Stomach (tissue), 9 donors: ENCODE results near the gene SLC35F6. TPM values are rescaled to one million over a fixed set of nuclear protein-coding genes. Genes with fewer than 3 reads are reported as not detected.
A peak's percentile ranks its signal among the peaks of the same experiment; 100 is the strongest.
"Not testable (repeated sequence)": the region's sequence is repeated elsewhere in the genome, so short reads cannot be mapped to it uniquely, and the experiment has no call there.

Experiments used
- DNase-seq, 2 donors: peaks; one replicate each; pipeline versions ENCODE4 v3.0.0 to v3.0.0-alpha.2; 2013 to 2019
- H3K27ac ChIP-seq, 5 donors: fragments of 200-600 bp in 4 of 5; sonication (generic) in 4 of 5; one replicate each; pipeline ENCODE4 v1.5.1; 2013 to 2019; ENCODE audit warnings: mild to moderate bottlenecking in 1 of 5, moderate library complexity in 1 of 5
- H3K27me3 ChIP-seq, 3 donors: fragments of 200-600 bp; sonication (generic); one replicate each; pipeline ENCODE4 v1.5.1; 2017 to 2019; ENCODE audit warnings: mixed run types in 1 of 3
- H3K36me3 ChIP-seq, 4 donors: fragments of 200-600 bp; sonication (generic); 1 replicate in 3 of 4; 2 replicates in 1 of 4; pipeline ENCODE4 v1.5.1; 2016 to 2019
- H3K4me1 ChIP-seq, 4 donors: fragments of 200-600 bp; sonication (generic); one replicate each; pipeline ENCODE4 v1.5.1; 2016 to 2019
- H3K4me3 ChIP-seq, 4 donors: fragments of 200-600 bp; sonication (generic) in 3 of 4; one replicate each; pipeline ENCODE4 v1.5.1; 2016 to 2019; ENCODE audit warnings: mild to moderate bottlenecking in 1 of 4
- H3K9me3 ChIP-seq, 4 donors: fragments of 200-600 bp; sonication (generic); one replicate each; pipeline ENCODE4 v1.5.1; 2016 to 2019
- CTCF ChIP-seq, 7 experiments: fragments of 450-650 bp in 4 of 7; fragments of 200-600 bp in 3 of 7; sonication (generic) in 3 of 7; IDR thresholded peaks; one replicate each; pipeline ENCODE4 v1.5.1; 2016 to 2019; ENCODE audit warnings: antibody characterized with exemption in 7 of 7, control low read depth in 2 of 7, mild to moderate bottlenecking in 1 of 7
- EP300 ChIP-seq: sonication (generic); formaldehyde crosslinking; IDR thresholded peaks from one replicate; pipeline ENCODE4 v1.6.1; 2017; ENCODE audit warnings: antibody characterized with exemption
- POLR2A ChIP-seq, 4 donors: fragments of 450-650 bp; IDR thresholded peaks; one replicate each; pipeline ENCODE4 v1.6.1; 2016; ENCODE audit warnings: antibody characterized with exemption in 4 of 4, control low read depth in 2 of 4, mild to moderate bottlenecking in 1 of 4, moderate library complexity in 1 of 4
- POLR2AphosphoS5 ChIP-seq, 3 donors: sonication (generic); formaldehyde crosslinking; IDR thresholded peaks; one replicate each; pipeline ENCODE4 v1.6.1; 2016; ENCODE audit warnings: antibody characterized with exemption in 3 of 3
- WGBS, 5 donors: extraction: QIAGEN DNeasy Blood & Tissue Kit in 3 of 5; methylation state at CpG; one replicate each; pipeline versions ENCODE4 v1.1.5 to v1.1.7; 2013 to 2018; 5-methylcytosine and 5-hydroxymethylcytosine counted together
- intact Hi-C: fragments of 100-400 bp; cut with DNase I; formaldehyde crosslinking; loops from one replicate; pipeline ENCODE4 v1.15.1; 2023; ENCODE audit warnings: low total_unique reads
- polyA plus RNA-seq, 3 donors: library from polyadenylated mRNA; stranded (reverse); fragments of 200-250 nt; gene quantifications; one replicate each; pipeline ENCODE4 v1.2.3, GENCODE V29; 2013
- total RNA-seq, 5 donors: library from RNA; depleted of rRNA; stranded (reverse); fragments of >200 nt; gene quantifications; one replicate each; pipeline versions ENCODE4 v1.1.0 to v1.2.3, GENCODE V29; 2014 to 2016
- donor health status: healthy with polysubstance abuse.
- donor health status: Bipolar disorder and iron deficiency.
- donor health status: healthy.

SLC35F6 gene
- total and polyA plus RNA-seq, 8 donors = 4.9 to 40.9 (median 12.9) TPM

- intact Hi-C loops = no loop called here
- H3K36me3 ChIP-seq = no peaks in the 10 kb centered on the region
- WGBS, 5 donors = 44 to 62% (median 51%) methylated on average over 6 of the region's 6 CpGs
- H3K4me1 ChIP-seq = no peaks in the 10 kb centered on the region
- H3K4me3 ChIP-seq = no peak overlapping the region
- peaks cover 0 to 44% (median 0%) of the 10 kb centered on the region in 3 donors for H3K27me3 ChIP-seq
- TF ChIP-seq POLR2A (IDR thresholded peaks at IDR 0.05) (no peak), EP300 (no peak), POLR2AphosphoS5 (IDR thresholded peaks at IDR 0.05) (no peak), CTCF (IDR thresholded peaks at IDR 0.05) (no peak)
- H3K9me3 ChIP-seq = no peaks in the 10 kb centered on the region
- H3K27ac ChIP-seq = no peak overlapping the region
- peak in 1 of 2 donors; percentile 18 for DNase-seq
These were observed 45.9 kb downstream of the SLC35F6 start for GRCh38 chr2:26809876-26810577.

GRCh38 chr2:26811261-26811660 lies 47.2 kb downstream of the SLC35F6 start:
- H3K27ac ChIP-seq = no peak overlapping the region
- TF ChIP-seq POLR2A (IDR thresholded peaks at IDR 0.05) = no peak
- TF ChIP-seq CTCF (IDR thresholded peaks at IDR 0.05) = no peak
- no peak for TF ChIP-seq EP300
- TF ChIP-seq POLR2AphosphoS5 (IDR thresholded peaks at IDR 0.05) = no peak
- H3K27me3 ChIP-seq = peaks cover 0 to 55% (median 0%) of the 10 kb centered on the region in 3 donors
- WGBS, 5 donors = 75 to 88% (median 77%) methylated on average over 8 of the region's 8 CpGs
- no peaks in the 10 kb centered on the region for H3K9me3 ChIP-seq
- intact Hi-C loops = no loop called here
- H3K4me1 ChIP-seq = no peaks in the 10 kb centered on the region
- DNase-seq = no peak
- no peaks in the 10 kb centered on the region for H3K36me3 ChIP-seq
- no peak overlapping the region for H3K4me3 ChIP-seq

- WGBS, 5 donors = 70 to 76% (median 72%) methylated on average over 13 to 14 of the region's 14 CpGs
- TF ChIP-seq CTCF (IDR thresholded peaks at IDR 0.05) (no peak), EP300 (no peak), POLR2AphosphoS5 (IDR thresholded peaks at IDR 0.05) (no peak), POLR2A (IDR thresholded peaks at IDR 0.05) (no peak)
- DNase-seq = no peak
These were observed 48.0 kb downstream of the SLC35F6 start for GRCh38 chr2:26811791-26812694.

GRCh38 chr2:26812731-26813130 lies 48.6 kb downstream of the SLC35F6 start:
- no peak for TF ChIP-seq EP300
- TF ChIP-seq POLR2AphosphoS5 (IDR thresholded peaks at IDR 0.05) = no peak
- no peak for TF ChIP-seq CTCF (IDR thresholded peaks at IDR 0.05)
- TF ChIP-seq POLR2A (IDR thresholded peaks at IDR 0.05) = no peak
- no peak overlapping the region for H3K4me3 ChIP-seq
- no peak for DNase-seq
- WGBS, 5 donors = 88 to 98% (median 93%) methylated on average over 3 of the region's 3 CpGs
- intact Hi-C loops = no loop called here
- H3K27ac ChIP-seq = no peak overlapping the region
- H3K4me1 ChIP-seq = no peaks in the 10 kb centered on the region
- no peaks in the 10 kb centered on the region for H3K36me3 ChIP-seq
- no peaks in the 10 kb centered on the region for H3K9me3 ChIP-seq
- H3K27me3 ChIP-seq = peaks cover 0 to 69% (median 0%) of the 10 kb centered on the region in 3 donors

More at GRCh38 chr2:26811791-26812694, 48.0 kb downstream of the SLC35F6 start:
- intact Hi-C loops = no loop called here
- Histone ChIP-seq H3K36me3 (no peaks in the 10 kb centered on the region), H3K9me3 (no peaks in the 10 kb centered on the region), H3K4me3 (no peak overlapping the region), H3K4me1 (no peaks in the 10 kb centered on the region), H3K27ac (no peak overlapping the region), H3K27me3 (peaks cover 0 to 63% (median 0%) of the 10 kb centered on the region in 3 donors)

GRCh38 chr2:26814072-26814765 lies 50.1 kb downstream of the SLC35F6 start:
- 86 to 95% (median 92%) methylated on average over 29 to 52 of the region's 52 CpGs for WGBS, 5 donors
- H3K27ac ChIP-seq, H3K4me1 ChIP-seq, H3K9me3 ChIP-seq, intact Hi-C loops, H3K4me3 ChIP-seq, H3K36me3 ChIP-seq, DNase-seq: not testable (repeated sequence)
- H3K27me3 ChIP-seq = peaks cover 0 to 74% (median 0%) of the 10 kb centered on the region in 3 donors
